PC-9 (cell line): Measurements from ENCODE around the gene SMTNL1. TPM values are rescaled to one million over a fixed set of nuclear protein-coding genes. Genes with fewer than 3 reads are reported as not detected.
A peak's percentile ranks its signal among the peaks of the same experiment; 100 is the strongest.

Source experiments
- BruUV-seq: library from RNA; stranded (reverse); fragments of 400-500 nt; replicated peaks from 2 replicates; lab custom pipeline; 2021; lab: Mats Ljungman, UMichigan
- CTCF ChIA-PET: fragments of 300-600 bp; sonication (Branson Sonifier 250); formaldehyde crosslinking; loops from one replicate; lab custom pipeline; 2022; ENCODE audit warnings: antibody characterized with exemption; lab: Charles Lee
- POLR2A ChIA-PET: fragments of 300-600 bp; sonication (Branson Sonifier 250); formaldehyde crosslinking; loops from one replicate; lab custom pipeline; 2022; ENCODE audit warnings: antibody characterized with exemption; ENCODE audit not compliant: unreplicated experiment; lab: Charles Lee
- DNase-seq, 2 experiments: peaks; one replicate each; pipeline versions ENCODE4 v3.0.0 to v3.0.0-alpha.2; 2015 to 2022; ENCODE audit warnings: mixed read lengths in 1 of 2
- H2AFZ ChIP-seq: fragments of 200-600 bp; sonication (generic); 2 replicates; pipeline ENCODE4 v1.8.1; 2017; ENCODE audit warnings: antibody characterized with exemption
- H3F3A ChIP-seq: fragments of 200-600 bp; sonication (generic); 2 replicates; pipeline ENCODE4 v1.8.1; 2017; ENCODE audit warnings: antibody characterized with exemption, mild to moderate bottlenecking, low read depth; ENCODE audit not compliant: insufficient read depth
- H3K27ac ChIP-seq: fragments of 200-600 bp; sonication (generic); 2 replicates; pipeline ENCODE4 v1.6.1; 2016; ENCODE audit warnings: mixed run types
- H3K27me3 ChIP-seq: fragments of 200-600 bp; sonication (generic); 2 replicates; pipeline ENCODE4 v1.6.1; 2016; ENCODE audit warnings: low read depth, mixed run types; ENCODE audit not compliant: insufficient read depth
- H3K36me3 ChIP-seq: fragments of 200-600 bp; sonication (generic); 2 replicates; pipeline ENCODE4 v1.6.1; 2016; ENCODE audit warnings: low read depth, mixed run types
- H3K4me1 ChIP-seq: fragments of 200-600 bp; sonication (generic); replicated peaks from 2 replicates; pipeline ENCODE4 v1.6.1; 2016; ENCODE audit warnings: mixed run types; ENCODE audit not compliant: insufficient read depth
- H3K4me2 ChIP-seq: fragments of 200-600 bp; sonication (generic); 2 replicates; pipeline ENCODE4 v1.6.1; 2017; ENCODE audit warnings: mixed run types
- H3K4me3 ChIP-seq: fragments of 200-600 bp; sonication (generic); 2 replicates; pipeline ENCODE4 v1.6.1; 2016; ENCODE audit warnings: mixed run types
- H3K79me2 ChIP-seq: fragments of 200-600 bp; sonication (generic); 2 replicates; pipeline ENCODE4 v1.6.1; 2017; ENCODE audit warnings: low read depth, mixed run types
- H3K9me2 ChIP-seq: fragments of 200-600 bp; sonication (generic); 2 replicates; pipeline ENCODE4 v1.8.1; 2017; ENCODE audit warnings: mild to moderate bottlenecking; ENCODE audit not compliant: insufficient read depth
- H3K9me3 ChIP-seq: fragments of 200-600 bp; sonication (generic); 2 replicates; pipeline ENCODE4 v1.8.1; 2016; ENCODE audit warnings: low read depth; ENCODE audit not compliant: insufficient read depth
- H4K20me1 ChIP-seq: fragments of 200-600 bp; sonication (generic); 2 replicates; pipeline ENCODE4 v1.8.1; 2017; ENCODE audit not compliant: insufficient read depth
- CTCF ChIP-seq: fragments of 200-600 bp; sonication (generic); conservative IDR thresholded peaks from 2 replicates; pipeline ENCODE4 v1.6.1; 2017; ENCODE audit warnings: mixed run types, antibody characterized with exemption, mild to moderate bottlenecking, moderate library complexity
- EZH2 ChIP-seq: fragments of 200-600 bp; sonication (generic); IDR thresholded peaks from 2 replicates; pipeline ENCODE4 v1.8.0; 2017; ENCODE audit warnings: antibody characterized with exemption, low read depth
- intact Hi-C: fragments of 100-400 bp; cut with micrococcal nuclease; formaldehyde crosslinking; loops from one replicate; pipeline ENCODE4 v1.10.0; 2022; ENCODE audit not compliant: unreplicated experiment
- total RNA-seq: library from RNA; stranded (reverse); gene quantifications from 2 replicates; pipeline ENCODE4 v1.2.3, GENCODE V29; 2021

The SMTNL1 gene
- total RNA-seq, 1 experiment from 2014 or later = not detected

DNA sequence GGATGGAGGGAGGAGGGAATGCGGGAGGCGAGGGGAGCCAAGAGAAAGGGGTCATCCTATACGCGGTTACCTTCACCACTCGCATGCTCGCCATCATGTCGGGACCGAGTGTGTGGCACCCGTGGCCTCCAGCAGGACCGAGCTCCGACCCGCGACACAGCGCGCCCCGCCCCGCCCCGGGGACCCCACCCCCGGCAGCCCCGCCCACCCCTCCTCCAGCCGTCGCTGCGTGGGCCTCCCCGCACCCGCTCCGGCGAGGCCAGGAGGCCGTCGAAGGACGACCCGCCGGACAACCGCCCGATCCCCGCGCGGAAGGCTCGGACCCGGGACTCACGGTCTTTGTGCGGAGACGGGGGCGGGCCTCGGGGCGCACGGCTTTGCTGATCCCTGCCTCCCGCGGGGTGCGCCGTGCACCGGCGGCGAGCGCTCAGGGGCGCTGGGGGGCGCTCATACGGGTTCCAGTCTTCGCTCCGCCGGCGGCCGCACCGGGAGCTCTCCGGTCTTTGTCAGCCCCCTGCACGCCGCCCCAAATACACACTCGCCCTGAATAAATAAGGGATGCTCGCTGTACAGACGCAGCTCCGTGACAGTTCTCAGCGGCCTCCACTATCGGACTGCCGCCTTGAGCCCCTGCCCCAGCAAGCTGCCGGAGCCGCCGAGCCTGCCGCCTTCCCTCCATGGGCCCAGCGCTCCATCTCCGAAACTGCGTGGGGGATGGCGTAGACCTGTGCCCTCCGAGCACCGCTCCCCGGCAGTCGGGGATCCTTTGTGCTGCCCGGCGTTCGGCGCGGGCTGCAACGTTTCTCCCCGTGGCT is 30.3 kb downstream of the SMTNL1 start, which contains the start of gene UBE2L6:
Gene UBE2L6, minus strand, starts transcription at position 158 of the 815 bp plus-strand sequence. Its CDS starts 61 bp downstream, at position 97.
- Histone ChIP-seq H3K9me3 (no peaks in the 10 kb centered on the region), H3K4me1 (peaks cover 24% of the 10 kb centered on the region), H4K20me1 (no peaks in the 10 kb centered on the region), H2AFZ (peak within 1 kb of the TSS; percentile 97), H3K9me2 (no peaks in the 10 kb centered on the region), H3K79me2 (no peaks in the 10 kb centered on the region), H3K27ac (no peak within 1 kb of the TSS), H3K4me2 (peak within 1 kb of the TSS; percentile 90), H3K4me3 (peak within 1 kb of the TSS; percentile 89), H3F3A (no peaks in the 10 kb centered on the region), H3K36me3 (no peaks in the 10 kb centered on the region), H3K27me3 (no peaks in the 10 kb centered on the region)
- POLR2A ChIA-PET = interaction anchor here (0.6 to 0.7 kb wide), 2 partner anchors 72 to 233 kb away, joined by 4 to 6 read pairs; no protein-coding TSS in a partner anchor
- TF ChIP-seq CTCF (no peak), EZH2 (no peak)
- intact Hi-C loops = loop anchor here (1.0 kb wide), 4 partner anchors 36 to 174 kb away; partner anchors contain the start of gene SELENOH
- BruUV-seq = no TSS peak
- CTCF ChIA-PET = interaction anchor here (0.5 to 1.9 kb wide), 12 partner anchors 36 to 156 kb away, joined by 3 to 8 read pairs (median 4); no protein-coding TSS in a partner anchor
- peak in 1 of 2 experiments; percentile 62 for DNase-seq

DNA sequence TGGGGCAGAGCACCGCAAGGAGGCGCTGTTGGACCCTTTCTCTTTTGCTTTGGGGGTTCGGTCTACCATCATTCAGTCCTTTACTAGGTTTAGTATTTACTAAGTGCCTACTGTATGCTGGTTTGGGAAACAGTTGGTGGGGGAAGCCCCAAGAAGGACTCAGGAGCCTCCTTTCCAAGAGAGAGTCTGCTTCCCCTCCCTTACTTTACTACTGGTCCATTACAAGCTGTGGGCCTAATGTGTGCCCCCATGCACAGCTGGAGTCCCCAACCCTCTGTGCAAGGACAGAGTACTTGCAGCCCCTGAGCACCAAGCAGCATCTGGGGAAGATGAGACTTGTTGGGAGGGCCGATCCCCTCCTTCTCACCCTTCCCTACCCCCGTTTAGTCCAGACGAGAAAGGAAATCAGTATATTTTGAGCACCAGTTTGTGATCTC is 31.0 kb downstream of the SMTNL1 start:
- peak overlapping the region; percentile 90 for H3K4me2 ChIP-seq
- H3K36me3 ChIP-seq = no peaks in the 10 kb centered on the region
- no peak for TF ChIP-seq EZH2
- TF ChIP-seq CTCF = peak; percentile 96
- TSS peak; percentile 59 for BruUV-seq
- ChIA-PET CTCF (interaction anchor here (0.5 to 1.9 kb wide), 9 partner anchors 36 to 157 kb away, joined by 3 to 8 read pairs (median 4); no protein-coding TSS in a partner anchor), POLR2A (no interaction called here)
- no peaks in the 10 kb centered on the region for H3F3A ChIP-seq
- peak; percentile 47 to 85 for DNase-seq
- peaks cover 24% of the 10 kb centered on the region for H3K4me1 ChIP-seq
- intact Hi-C loops = loop anchor here (1.0 kb wide), 2 partner anchors 73 to 173 kb away; partner anchors contain the start of gene SELENOH
- H3K9me3 ChIP-seq = no peaks in the 10 kb centered on the region
- H2AFZ ChIP-seq = peak overlapping the region; percentile 97; the same call in 1 of the 2 replicates
- H3K9me2 ChIP-seq = no peaks in the 10 kb centered on the region
- H3K4me3 ChIP-seq = peak overlapping the region; percentile 89; the same call in 1 of the 2 replicates
- H3K79me2 ChIP-seq = no peaks in the 10 kb centered on the region
- H4K20me1 ChIP-seq = no peaks in the 10 kb centered on the region
- H3K27me3 ChIP-seq = no peaks in the 10 kb centered on the region
- H3K27ac ChIP-seq = no peak overlapping the region

GRCh38 chr11:57571606-57572005 is 34.2 kb downstream of the SMTNL1 start:
- no peak overlapping the region for H3K27ac ChIP-seq
- H3K4me2 ChIP-seq = no peak overlapping the region
- H3K4me1 ChIP-seq = peaks cover 16% of the 10 kb centered on the region
- no peaks in the 10 kb centered on the region for H3K9me2 ChIP-seq
- no TSS peak for BruUV-seq
- ChIA-PET POLR2A (no interaction called here), CTCF (interaction anchor here (0.7 to 1.2 kb wide), 2 partner anchors 68 to 323 kb away, joined by 3 to 5 read pairs; no protein-coding TSS in a partner anchor)
- H3K27me3 ChIP-seq = no peaks in the 10 kb centered on the region
- no peak overlapping the region for H3K4me3 ChIP-seq
- no peaks in the 10 kb centered on the region for H3K36me3 ChIP-seq
- no peaks in the 10 kb centered on the region for H4K20me1 ChIP-seq
- H3F3A ChIP-seq = no peaks in the 10 kb centered on the region
- H3K79me2 ChIP-seq = no peaks in the 10 kb centered on the region
- no peak for TF ChIP-seq EZH2
- no peak for TF ChIP-seq CTCF
- intact Hi-C loops = no loop called here
- DNase-seq = no peak
- H2AFZ ChIP-seq = no peak overlapping the region
- H3K9me3 ChIP-seq = no peaks in the 10 kb centered on the region
